Kidney (tissue), 14 donors: Measurements from ENCODE around the gene UBE2D2. TPM values are rescaled to one million over a fixed set of nuclear protein-coding genes. Genes with fewer than 3 reads are reported as not detected.

Experiments used
- DNase-seq, 5 donors: peaks; one replicate each; pipeline ENCODE4 v3.0.0-alpha.2; 2013 to 2020
- FAIRE-seq: peaks from 2 replicates; lab custom pipeline; 2012; peaks lifted over from hg19 to GRCh38; lab: Jason Lieb, UNC
- H3K27ac ChIP-seq, 2 donors: one replicate each; pipeline ENCODE4 v1.7.0; 2013; ENCODE audit warnings: low read depth in 2 of 2, low read length in 2 of 2, inconsistent platforms in 1 of 2
- H3K27me3 ChIP-seq: one replicate; pipeline ENCODE4 v1.7.1; 2013; ENCODE audit warnings: low read length, inconsistent platforms; ENCODE audit not compliant: control insufficient read depth, insufficient read depth
- H3K36me3 ChIP-seq, 3 donors: one replicate each; pipeline versions ENCODE4 v1.7.0 to v1.7.1; 2013; ENCODE audit warnings: low read length in 3 of 3, control low read depth in 1 of 3, inconsistent platforms in 1 of 3; ENCODE audit not compliant: insufficient read depth in 3 of 3, control insufficient read depth in 2 of 3
- H3K4me1 ChIP-seq, 3 donors: one replicate each; pipeline versions ENCODE4 v1.7.0 to v1.7.1; 2013; ENCODE audit warnings: low read length in 3 of 3, inconsistent platforms in 1 of 3, low read depth in 1 of 3; ENCODE audit not compliant: control insufficient read depth in 2 of 3, insufficient read depth in 2 of 3
- H3K4me3 ChIP-seq, 3 donors: one replicate each; pipeline versions ENCODE4 v1.7.0 to v1.8.1; 2013; ENCODE audit warnings: low read length in 3 of 3, control low read depth in 1 of 3, inconsistent platforms in 1 of 3
- H3K9ac ChIP-seq, 3 donors: one replicate each; pipeline versions ENCODE4 v1.7.0 to v1.7.1; 2013; ENCODE audit warnings: low read length in 3 of 3, control low read depth in 1 of 3, inconsistent platforms in 1 of 3
- H3K9me3 ChIP-seq, 3 donors: one replicate each; pipeline versions ENCODE4 v1.7.0 to v1.7.1; 2013; ENCODE audit warnings: low read length in 3 of 3, control low read depth in 1 of 3, inconsistent platforms in 1 of 3; ENCODE audit not compliant: control insufficient read depth in 2 of 3, insufficient read depth in 1 of 3
- CTCF ChIP-seq: IDR thresholded peaks from 3 replicates; pipeline ENCODE4 v1.5.1; 2012; ENCODE audit warnings: mild to moderate bottlenecking, moderate library complexity, borderline replicate concordance; ENCODE audit not compliant: insufficient read depth; ENCODE audit errors: extremely low read depth
- intact Hi-C: fragments of 100-400 bp; cut with DNase I; formaldehyde crosslinking; loops from one replicate; pipeline ENCODE4 v1.11.1; 2022
- polyA plus RNA-seq: library from polyadenylated mRNA; stranded (reverse); fragments of 350-450 nt; fragmentation: Illumina TruSeq; extraction: RNeasy Lipid Tissue Mini Kit (QIAGEN cat#74804); gene quantifications from one replicate; pipeline ENCODE4 v1.2.3, GENCODE V29; 2014; ENCODE audit warnings: low read depth, low replicate concordance; ENCODE audit not compliant: insufficient read depth
- total RNA-seq: library from RNA; stranded (reverse); fragmentation: NEBNext Ultra II Directional; extraction: Animal tissue kit (Norgen Biotek cat#: 25700); gene quantifications from one replicate; pipeline ENCODE4 v1.2.1, GENCODE V29; 2021
- donor health status: control.
- donor health status: control.
- donor health status: control.
- donor health status: control.
- donor health status: control.
- donor health status: DM: yes; HTN: yes; CAD: no.
- donor health status: Normal renal cell carcinoma (clear cell type).

The UBE2D2 gene
- total and polyA plus RNA-seq, 2 donors from 2014 or later = 118 to 131 TPM

DNA sequence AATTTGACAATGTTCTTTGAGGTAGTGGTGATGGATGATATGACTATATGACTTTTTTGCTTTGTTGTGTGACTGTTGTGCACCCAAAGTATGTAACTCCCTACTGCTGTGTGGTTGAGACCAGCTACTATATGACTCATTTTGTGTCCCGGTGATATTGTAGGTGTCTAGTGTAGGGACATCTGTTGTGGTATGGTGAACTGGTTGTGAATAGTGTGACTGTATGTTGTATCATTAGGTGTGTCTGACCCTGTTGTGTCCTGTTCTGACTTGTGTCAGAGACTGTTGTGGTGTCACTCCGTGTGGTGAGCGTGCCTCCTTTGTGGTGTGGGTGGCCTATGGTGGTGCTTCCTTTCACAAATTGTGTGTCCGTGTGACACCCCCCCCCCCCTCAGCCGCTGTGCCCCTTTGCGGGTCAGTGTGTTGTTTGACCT lies 75.9 kb downstream of the UBE2D2 start:
- FAIRE-seq = no peak
- no peak for DNase-seq
- Histone ChIP-seq H3K27me3 (no peaks in the 10 kb centered on the region), H3K27ac (peak overlapping the region; percentile 94 to 95), H3K4me1 (peaks cover 17 to 59% (median 45%) of the 10 kb centered on the region in 3 donors), H3K9ac (peak overlapping the region in 2 of 3 donors; percentile 24 to 54), H3K36me3 (peaks cover 0 to 3% (median 0%) of the 10 kb centered on the region in 3 donors), H3K9me3 (no peaks in the 10 kb centered on the region), H3K4me3 (peak overlapping the region; percentile 41 to 73 (median 70))
- intact Hi-C loops = no loop called here
- no peak for TF ChIP-seq CTCF

DNA sequence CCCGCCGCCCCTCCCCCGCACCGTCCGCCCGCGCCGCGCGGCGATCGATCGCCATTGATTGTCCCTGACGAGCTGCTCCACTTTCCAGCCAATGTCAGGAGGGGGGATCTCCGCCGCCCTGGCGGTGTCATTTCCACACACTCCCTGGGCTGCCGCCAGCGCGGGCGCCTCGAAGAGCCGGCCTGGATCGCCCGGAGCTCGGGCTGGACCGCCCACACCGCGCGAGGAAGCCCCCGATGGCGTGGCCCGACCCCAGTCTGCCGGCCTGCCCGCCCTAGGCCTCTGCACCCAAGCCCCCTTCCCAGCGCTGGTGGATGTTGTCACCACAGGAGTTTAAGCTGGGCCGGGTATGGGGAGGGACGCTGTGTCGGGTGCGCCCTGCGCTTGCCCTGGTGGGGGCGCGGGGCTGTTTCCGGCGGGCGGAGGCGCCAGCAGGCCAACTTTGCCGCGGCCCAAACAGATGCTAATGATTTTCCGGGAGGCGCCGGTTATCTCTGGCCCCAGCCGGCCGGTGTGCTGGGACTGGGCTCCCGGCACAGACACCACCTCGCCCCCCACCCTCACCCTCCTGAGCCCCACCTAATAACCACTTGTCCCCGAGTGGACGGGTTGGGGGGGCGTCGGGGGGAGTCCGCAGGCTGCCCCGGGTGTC lies 76.4 kb downstream of the UBE2D2 start:
- intact Hi-C loops = no loop called here

GRCh38 chr5:139638090-139638735 lies 77.1 kb downstream of the UBE2D2 start:
- Histone ChIP-seq H3K9me3 (no peaks in the 10 kb centered on the region), H3K4me3 (peak overlapping the region in 2 of 3 donors; percentile 41 to 53), H3K27me3 (no peaks in the 10 kb centered on the region), H3K4me1 (peaks cover 19 to 69% (median 55%) of the 10 kb centered on the region in 3 donors), H3K36me3 (no peaks in the 10 kb centered on the region), H3K27ac (peak overlapping the region; percentile 94 to 95), H3K9ac (peak overlapping the region in 1 of 3 donors; percentile 72)
- DNase-seq (peak; percentile 70 to 96 (median 85)), FAIRE-seq (no peak)
- no peak for TF ChIP-seq CTCF
- intact Hi-C loops = no loop called here

More for the DNA sequence above, 76.4 kb downstream of the UBE2D2 start:
- peak; percentile 1 for TF ChIP-seq CTCF
- FAIRE-seq (no peak), DNase-seq (peak; percentile 84 to 95 (median 90))
- Histone ChIP-seq H3K9ac (peak overlapping the region in 2 of 3 donors; percentile 12 to 72), H3K27me3 (no peaks in the 10 kb centered on the region), H3K4me3 (peak overlapping the region in 2 of 3 donors; percentile 41 to 53), H3K9me3 (no peaks in the 10 kb centered on the region), H3K4me1 (peaks cover 19 to 63% (median 49%) of the 10 kb centered on the region in 3 donors), H3K36me3 (no peaks in the 10 kb centered on the region), H3K27ac (peak overlapping the region; percentile 94 to 95)
